WTC11 (cell line): ENCODE data around the gene CYB561D1. TPM values are rescaled to one million over a fixed set of nuclear protein-coding genes. Genes with fewer than 3 reads are reported as not detected.

Experiments used
- ATAC-seq: fragments of 200-7000 bp; cut with Tn5 transposase; 2 replicates; pipeline ENCODE4 v1.10.0; 2021; ENCODE audit warnings: mild to moderate bottlenecking, moderate library complexity
- CTCF ChIA-PET: fragments of 300-600 bp; sonication (Branson Sonifier 250); formaldehyde crosslinking; loops from one replicate; lab custom pipeline; 2021; ENCODE audit warnings: antibody characterized with exemption; lab: Charles Lee
- POLR2A ChIA-PET: fragments of 350-600 bp; sonication (Branson Sonifier 250); formaldehyde crosslinking; loops from one replicate; lab custom pipeline; 2021; ENCODE audit warnings: antibody characterized with exemption; lab: Charles Lee
- DNase-seq: peaks from one replicate; pipeline ENCODE4 v3.0.0; 2021; ENCODE audit warnings: low spot score
- H3K27ac Mint-ChIP-seq: 2 replicates; pipeline ENCODE4 v1.8.0; 2021; ENCODE audit warnings: mixed read lengths
- H3K27me3 Mint-ChIP-seq: 2 replicates; pipeline ENCODE4 v1.8.0; 2021; ENCODE audit warnings: low read depth, mild to moderate bottlenecking, moderate library complexity, mixed read lengths
- H3K36me3 Mint-ChIP-seq: 2 replicates; pipeline ENCODE4 v1.8.0; 2021; ENCODE audit warnings: mixed read lengths
- H3K4me1 Mint-ChIP-seq: 2 replicates; pipeline ENCODE4 v1.8.0; 2022; ENCODE audit warnings: mixed read lengths
- H3K4me3 Mint-ChIP-seq: 2 replicates; pipeline ENCODE4 v1.8.0; 2021; ENCODE audit warnings: mild to moderate bottlenecking, moderate library complexity, mixed read lengths
- H3K9me3 Mint-ChIP-seq: 2 replicates; pipeline ENCODE4 v1.8.0; 2021; ENCODE audit warnings: mixed read lengths
- ARID4B ChIP-seq: sonication (generic); formaldehyde crosslinking; IDR thresholded peaks from 2 replicates; pipeline ENCODE4 v1.8.0; 2023; ENCODE audit warnings: missing genetic modification reagents, mild to moderate bottlenecking, borderline replicate concordance
- CDX4 ChIP-seq: fragments of 250-450 bp; sonication (Bioruptor Pico); IDR thresholded peaks from 2 replicates; pipeline ENCODE4 v1.9.0; 2021; ENCODE audit warnings: moderate library complexity, mild to moderate bottlenecking, inconsistent platforms, borderline replicate concordance
- CREB1 ChIP-seq: sonication (generic); formaldehyde crosslinking; IDR thresholded peaks from 2 replicates; pipeline ENCODE4 v1.8.0; 2023; ENCODE audit warnings: mild to moderate bottlenecking, missing genetic modification reagents
- ERG ChIP-seq: fragments of 250-450 bp; sonication (Bioruptor Pico); IDR thresholded peaks from 2 replicates; pipeline ENCODE4 v1.8.0; 2021; ENCODE audit warnings: mild to moderate bottlenecking
- ETV6 ChIP-seq: sonication (generic); formaldehyde crosslinking; IDR thresholded peaks from 2 replicates; pipeline ENCODE4 v1.8.1; 2022; ENCODE audit warnings: mild to moderate bottlenecking, missing genetic modification reagents
- FOXJ3 ChIP-seq: sonication (generic); formaldehyde crosslinking; IDR thresholded peaks from 2 replicates; pipeline ENCODE4 v1.9.0; 2021; ENCODE audit warnings: missing genetic modification reagents, mild to moderate bottlenecking, borderline replicate concordance
- HMGA2 ChIP-seq: fragments of 250-450 bp; sonication (Bioruptor Pico); IDR thresholded peaks from 2 replicates; pipeline ENCODE4 v1.4.0; 2021; ENCODE audit warnings: mild to moderate bottlenecking, moderate library complexity
- MLX ChIP-seq: sonication (generic); formaldehyde crosslinking; IDR thresholded peaks from 2 replicates; pipeline ENCODE4 v1.8.1; 2023; ENCODE audit warnings: mild to moderate bottlenecking, missing genetic modification reagents, moderate library complexity
- PRRX2 ChIP-seq: fragments of 250-450 bp; sonication (Bioruptor Pico); IDR thresholded peaks from 2 replicates; pipeline ENCODE4 v1.8.0; 2021; ENCODE audit warnings: mild to moderate bottlenecking
- STAT6 ChIP-seq: sonication (generic); formaldehyde crosslinking; conservative IDR thresholded peaks from 2 replicates; pipeline ENCODE4 v1.8.1; 2023; ENCODE audit warnings: mild to moderate bottlenecking, low read depth, missing genetic modification reagents, moderate library complexity
- TCF7 ChIP-seq: sonication (generic); formaldehyde crosslinking; IDR thresholded peaks from 2 replicates; pipeline ENCODE4 v1.8.0; 2022; ENCODE audit warnings: mild to moderate bottlenecking, low read depth, missing genetic modification reagents, moderate library complexity
- TEAD4 ChIP-seq: sonication (generic); formaldehyde crosslinking; IDR thresholded peaks from 2 replicates; pipeline ENCODE4 v1.8.0; 2022; ENCODE audit warnings: mild to moderate bottlenecking, missing genetic modification reagents
- ZNF425 ChIP-seq: fragments of 250-450 bp; sonication (Bioruptor Pico); conservative IDR thresholded peaks from 2 replicates; pipeline ENCODE4 v1.9.0; 2021; ENCODE audit warnings: mild to moderate bottlenecking
- total RNA-seq: library from RNA; stranded (reverse); gene quantifications from 3 replicates; pipeline ENCODE4 v1.2.3, GENCODE V29; 2021

CYB561D1 gene
- total RNA-seq, 1 experiment from 2014 or later: 6.7 TPM

- TF ChIP-seq ERG (CRISPR knock-in tag): no peak
- TF ChIP-seq STAT6 (CRISPR knock-in tag): no peak
- TF ChIP-seq TEAD4 (CRISPR knock-in tag): no peak
- TF ChIP-seq CDX4 (CRISPR knock-in tag): no peak
- no peak for TF ChIP-seq ZNF425 (CRISPR knock-in tag)
- TF ChIP-seq ETV6 (CRISPR knock-in tag): no peak
- TF ChIP-seq FOXJ3: no peak
These were observed 10.0 kb downstream of the CYB561D1 start (continued) for GRCh38 chr1:109503935-109504334.

GRCh38 chr1:109504974-109505373, 11.1 kb downstream of the CYB561D1 start:
- Mint-ChIP-seq H3K9me3 (no peaks in the 10 kb centered on the region), H3K4me1 (peaks cover 13% of the 10 kb centered on the region), H3K27ac (no peak overlapping the region), H3K27me3 (peaks cover 29% of the 10 kb centered on the region), H3K36me3 (no peaks in the 10 kb centered on the region), H3K4me3 (no peak overlapping the region)
- POLR2A ChIA-PET: no interaction called here
- ATAC-seq: no peak
- TF ChIP-seq MLX (CRISPR knock-in tag) (no peak), HMGA2 (CRISPR knock-in tag) (no peak), TCF7 (CRISPR knock-in tag) (no peak), ARID4B (no peak), PRRX2 (CRISPR knock-in tag) (no peak), CREB1 (no peak)
- CTCF ChIA-PET: interaction anchor here (1.0 to 7.6 kb wide), 5 partner anchors 7 to 26 kb away, joined by 3 to 128 read pairs (median 9); partner anchors contain the start of gene CYB561D1
- DNase-seq: no peak
